ENCODE results near the gene JAKMIP1. TPM values are rescaled to one million over a fixed set of nuclear protein-coding genes. Genes with fewer than 3 reads are reported as not detected.
A peak's percentile ranks its signal among the peaks of the same experiment; 100 is the strongest.

JAKMIP1 gene
- polyA plus RNA-seq, 4 donors, result 0.08 to 0.17 TPM; not detected in 2

DNA sequence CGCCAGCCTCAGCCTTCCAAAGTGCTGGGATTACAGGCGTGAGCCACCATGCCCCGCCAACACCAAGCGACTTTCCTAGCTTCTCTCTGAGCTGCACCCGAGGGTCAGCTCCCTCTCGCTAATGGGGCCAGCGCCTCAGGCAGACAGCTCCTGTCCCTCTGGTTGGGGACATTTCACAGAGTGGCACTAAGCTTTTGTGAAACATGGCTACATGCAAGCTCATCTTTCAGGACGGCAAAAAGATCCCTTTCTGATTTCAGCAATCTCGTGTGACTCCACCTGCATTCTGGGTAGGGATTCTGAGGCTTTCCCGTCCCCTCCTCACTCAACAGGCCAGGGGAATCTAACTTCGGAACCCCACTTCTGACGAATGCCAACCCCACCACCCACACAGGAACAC, 151.1 kb downstream of the JAKMIP1 start:
- DNase-seq (ENCODE audit: low read depth in 4 of 4, low spot score in 3 of 4), result no peak

DNA sequence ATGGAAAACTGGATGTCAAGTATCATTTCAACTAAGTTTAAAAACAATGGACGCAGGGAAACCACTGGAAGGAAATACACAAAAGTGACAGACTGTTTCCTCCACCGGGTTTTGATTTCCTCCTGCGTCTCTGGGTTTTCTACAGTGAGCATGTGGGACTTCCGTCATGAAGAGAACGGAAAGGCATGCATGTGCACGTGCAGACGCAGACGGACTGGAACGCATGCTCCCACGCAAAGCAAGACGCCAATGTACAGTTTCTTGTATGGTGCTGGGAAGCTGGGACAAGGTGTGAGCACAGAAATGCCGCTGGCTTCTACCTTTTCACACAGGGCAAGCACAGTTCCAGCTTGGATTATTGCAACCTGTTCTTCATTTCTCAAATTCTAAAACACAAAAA, 151.8 kb downstream of the JAKMIP1 start:
- DNase-seq (ENCODE audit: low read depth in 4 of 4, low spot score in 3 of 4), result no peak

DNA sequence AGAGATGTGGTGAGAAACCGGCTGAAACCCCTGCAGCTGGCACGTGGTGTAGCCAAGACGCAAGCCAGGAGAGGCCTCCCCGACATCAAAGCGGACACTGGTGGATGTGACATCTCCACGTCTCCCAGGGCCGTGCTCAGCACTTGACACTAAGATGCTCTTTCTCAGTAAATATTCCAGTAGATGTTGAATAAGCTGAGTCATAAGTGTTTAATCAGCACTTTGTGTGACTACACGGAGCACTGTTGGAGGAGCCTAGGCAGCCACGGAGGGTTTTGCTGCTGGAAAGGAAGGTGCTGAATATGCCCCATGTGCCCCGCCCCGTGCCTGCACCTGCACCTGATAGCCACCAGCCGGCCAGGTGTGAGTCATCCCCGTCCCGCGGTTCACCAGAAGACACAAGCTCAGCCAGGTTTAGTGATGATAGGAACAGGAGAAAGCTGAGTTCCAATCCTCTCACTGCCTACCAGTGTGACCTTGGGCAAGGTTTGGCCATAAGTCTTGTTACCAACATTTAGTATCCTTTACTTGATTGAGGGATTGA, 153.1 kb downstream of the JAKMIP1 start:
- no peak for DNase-seq (ENCODE audit: low read depth in 4 of 4, low spot score in 3 of 4)

DNA sequence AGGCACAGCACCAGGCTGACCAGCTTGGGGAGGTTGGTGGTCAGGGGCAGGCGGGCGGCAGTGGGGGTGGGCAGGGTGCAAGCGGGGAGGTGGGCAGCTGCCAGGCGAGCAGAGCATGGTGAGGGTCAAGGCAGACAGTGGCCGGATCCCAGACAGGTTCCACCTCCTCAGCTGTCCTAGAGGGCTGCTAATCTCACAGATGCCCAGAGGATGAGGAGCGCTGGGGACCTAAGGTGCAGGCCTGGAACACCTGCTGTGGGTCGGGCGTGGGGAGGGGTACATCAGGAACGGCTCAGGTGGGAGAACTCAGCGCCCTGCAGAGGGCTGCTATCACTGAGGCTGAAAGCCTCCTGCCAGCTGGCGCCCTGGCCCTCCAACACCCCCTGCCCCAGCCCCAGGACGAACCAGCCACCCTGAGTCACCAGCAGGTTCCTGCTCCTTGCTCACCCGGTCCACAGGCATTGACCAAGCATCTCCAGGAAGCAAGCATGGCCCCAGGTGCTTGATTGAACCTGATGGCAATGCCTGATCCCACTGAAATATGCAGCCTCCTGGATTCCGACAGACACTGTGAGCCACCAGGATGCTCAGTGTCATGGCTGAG, 153.7 kb downstream of the JAKMIP1 start:
- no peak for DNase-seq (ENCODE audit: low read depth in 4 of 4, low spot score in 3 of 4)

DNA sequence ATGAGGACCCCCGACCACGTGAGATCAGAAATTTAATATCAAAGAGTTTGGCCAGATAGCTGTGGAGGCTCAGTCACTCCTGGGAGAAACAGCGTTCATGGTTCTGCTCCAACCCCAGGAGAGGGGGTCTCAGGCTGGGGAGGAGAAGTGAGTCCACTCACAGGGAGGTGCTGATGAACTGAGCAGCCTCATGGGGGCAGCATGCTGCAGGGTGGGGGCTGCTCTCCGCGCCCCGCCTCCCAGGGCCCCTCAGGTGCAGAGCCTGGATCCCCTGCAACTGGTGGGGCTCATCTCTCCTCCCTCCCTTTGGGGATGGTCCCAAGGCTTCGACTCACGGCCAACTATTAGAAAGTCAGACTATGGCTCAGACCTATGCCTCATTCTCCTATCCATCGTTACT, 155.5 kb downstream of the JAKMIP1 start:
- DNase-seq (ENCODE audit: low read depth in 4 of 4, low spot score in 3 of 4), result no peak

DNA sequence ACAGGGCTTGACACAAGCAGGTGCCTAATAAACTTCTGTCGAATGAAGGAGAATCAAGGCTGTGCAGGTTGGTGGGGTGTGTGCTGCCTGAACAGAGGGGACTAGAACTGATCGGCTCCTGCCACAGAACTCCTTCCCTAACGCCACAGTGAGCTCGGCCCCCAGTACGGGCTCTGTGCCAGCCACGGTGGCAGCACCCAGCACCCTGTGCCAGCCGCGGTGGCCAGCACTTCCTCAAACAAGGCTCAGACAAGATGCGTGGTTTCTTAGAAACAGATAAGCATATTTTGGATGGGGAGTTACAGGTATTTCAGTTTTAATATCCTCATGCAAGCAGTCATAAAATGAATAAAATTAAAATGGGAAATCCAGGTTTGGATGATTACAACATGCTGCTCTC, 156.1 kb downstream of the JAKMIP1 start:
- DNase-seq (ENCODE audit: low read depth in 4 of 4, low spot score in 3 of 4), result no peak

DNA sequence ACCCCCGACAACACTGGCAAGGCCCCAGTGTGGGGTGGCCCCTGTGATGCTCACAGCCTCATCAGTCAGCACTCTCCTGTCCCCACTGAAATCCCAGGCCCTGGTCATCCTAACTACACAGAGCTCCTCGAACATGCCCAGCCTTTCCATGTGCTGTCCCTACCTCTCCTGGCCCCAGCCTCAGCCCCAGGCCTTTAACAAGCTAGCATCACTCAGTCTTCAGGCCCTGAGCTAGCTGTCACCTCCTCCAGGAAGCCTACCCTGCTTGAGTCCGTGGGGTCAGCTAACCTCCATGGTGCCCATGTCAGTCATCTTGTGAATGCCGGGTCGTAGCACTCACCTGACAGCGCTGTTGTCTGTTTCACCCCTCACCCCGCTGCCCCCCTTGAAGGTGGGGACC, 156.5 kb downstream of the JAKMIP1 start:
- no peak for DNase-seq (ENCODE audit: low read depth in 4 of 4, low spot score in 3 of 4)

DNA sequence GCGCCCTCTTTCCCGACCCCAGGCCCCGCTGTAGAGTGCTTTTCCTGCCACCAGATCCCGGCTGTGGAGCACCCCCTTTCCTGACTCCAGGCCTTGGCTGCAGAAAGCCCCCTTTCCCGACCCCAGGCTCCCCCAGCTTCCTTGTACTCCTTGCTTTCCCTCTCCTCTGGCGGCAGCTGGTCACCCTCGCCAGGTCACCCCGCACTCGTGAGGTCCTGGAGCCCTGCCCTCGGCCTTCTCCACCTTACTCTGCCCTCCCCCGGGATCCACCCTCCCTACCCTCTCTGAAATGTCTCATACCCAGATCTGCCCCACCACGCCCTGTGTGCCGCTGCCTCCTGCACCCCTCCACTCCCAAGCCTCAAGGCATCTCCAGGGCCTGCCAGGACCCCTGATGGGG, 157.2 kb downstream of the JAKMIP1 start:
- no peak for DNase-seq (ENCODE audit: low read depth in 4 of 4, low spot score in 3 of 4)

DNA sequence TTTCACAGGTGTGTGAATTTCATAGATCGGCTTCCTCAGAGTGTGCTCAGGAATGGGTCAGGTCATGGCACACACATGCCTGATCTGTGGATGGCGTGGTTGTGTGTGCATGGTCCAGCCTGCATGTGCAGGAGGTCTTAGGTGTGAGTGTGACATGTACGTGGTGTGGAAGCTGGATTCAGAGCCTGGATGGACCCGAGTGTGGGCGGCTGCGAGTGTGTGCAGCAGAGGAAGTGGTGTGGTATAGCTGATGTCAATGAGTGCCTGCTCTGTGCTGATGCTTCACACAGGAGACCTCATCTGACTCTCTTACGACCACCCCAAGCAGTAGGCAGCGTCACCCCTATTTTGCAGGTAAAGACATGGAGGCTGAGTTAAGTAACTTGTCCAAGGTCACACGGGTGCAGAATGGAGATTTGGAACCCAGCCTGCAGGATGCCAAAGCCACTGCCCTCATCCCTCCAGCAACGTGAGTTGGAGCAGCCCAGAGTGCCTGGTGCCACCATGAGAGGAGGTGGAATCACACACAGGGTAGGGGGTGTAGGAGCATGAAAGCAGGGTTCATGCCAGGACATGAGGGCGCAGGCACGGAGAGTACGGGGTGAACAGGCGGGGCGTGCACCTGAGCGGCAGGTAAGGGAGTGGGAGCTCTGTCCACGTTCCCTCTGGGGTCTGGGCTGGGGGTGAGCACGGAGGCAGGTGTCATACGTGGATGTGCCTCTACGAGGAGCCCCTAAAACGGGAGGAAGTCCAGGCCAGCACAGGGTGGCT, 157.9 kb downstream of the JAKMIP1 start:
- DNase-seq (ENCODE audit: low read depth in 4 of 4, low spot score in 3 of 4), result no peak

DNA sequence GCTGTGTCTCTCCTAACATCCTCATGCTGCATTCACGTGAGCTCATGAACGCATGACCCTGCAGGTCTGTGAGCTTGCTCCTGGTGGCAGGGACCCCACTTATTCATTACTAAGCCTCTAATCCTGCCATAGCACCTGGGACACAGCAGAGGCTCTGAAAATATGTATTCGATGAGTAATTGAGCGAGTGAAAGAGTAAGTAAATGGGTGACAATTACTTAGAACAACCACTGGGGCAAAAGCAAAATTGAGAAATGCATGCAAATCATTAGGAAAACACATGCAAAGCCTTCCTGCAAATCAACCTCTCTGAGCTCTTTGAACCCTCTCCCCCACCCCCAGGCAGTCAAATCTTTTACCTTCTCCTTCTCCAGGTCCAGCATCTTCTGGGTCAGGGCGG, 158.5 kb downstream of the JAKMIP1 start:
- no peak for DNase-seq (ENCODE audit: low read depth in 4 of 4, low spot score in 3 of 4)

DNA sequence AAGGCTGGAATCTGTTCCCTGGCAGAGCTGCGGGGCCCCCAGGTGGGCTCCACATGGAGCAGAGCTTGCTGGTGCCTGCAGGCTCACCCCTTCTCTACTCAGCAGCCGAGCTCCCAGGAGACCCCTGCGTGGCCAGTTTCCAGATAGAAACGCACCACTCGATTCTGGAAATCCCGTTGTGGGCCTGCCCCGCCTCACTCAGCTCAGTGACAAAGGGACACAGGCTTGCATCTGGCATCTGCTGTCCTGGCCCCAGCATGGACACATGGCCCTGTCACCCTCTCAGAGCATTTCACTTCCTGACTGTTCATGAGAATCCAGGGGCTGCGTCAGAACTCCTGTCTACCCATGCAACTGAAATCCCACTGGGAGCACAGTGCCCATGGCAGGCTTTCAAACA, 161.6 kb downstream of the JAKMIP1 start:
- no peak for DNase-seq (ENCODE audit: low read depth in 4 of 4, low spot score in 3 of 4)

DNA sequence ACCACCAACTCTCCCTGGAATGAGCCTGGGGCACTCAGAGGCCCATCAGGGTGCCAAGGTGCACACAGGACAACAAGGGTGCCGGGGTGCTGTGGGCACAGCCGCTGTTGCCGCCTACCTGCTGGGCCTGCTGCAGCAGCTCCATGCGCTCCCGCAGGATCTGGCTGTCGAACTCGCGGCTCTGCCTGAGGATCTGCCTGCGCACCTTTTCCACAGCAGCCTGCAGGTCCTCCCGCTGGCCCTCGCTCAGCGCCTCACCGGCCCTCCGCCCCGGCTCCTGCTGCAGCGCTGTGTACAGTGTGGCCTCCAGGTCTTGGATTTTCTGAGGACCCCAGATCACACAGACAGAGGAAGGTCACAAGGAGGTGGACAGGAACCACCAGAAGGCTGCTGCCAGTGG, 164.6 kb downstream of the JAKMIP1 start:
- no peak for DNase-seq (ENCODE audit: low read depth in 4 of 4, low spot score in 3 of 4)

DNA sequence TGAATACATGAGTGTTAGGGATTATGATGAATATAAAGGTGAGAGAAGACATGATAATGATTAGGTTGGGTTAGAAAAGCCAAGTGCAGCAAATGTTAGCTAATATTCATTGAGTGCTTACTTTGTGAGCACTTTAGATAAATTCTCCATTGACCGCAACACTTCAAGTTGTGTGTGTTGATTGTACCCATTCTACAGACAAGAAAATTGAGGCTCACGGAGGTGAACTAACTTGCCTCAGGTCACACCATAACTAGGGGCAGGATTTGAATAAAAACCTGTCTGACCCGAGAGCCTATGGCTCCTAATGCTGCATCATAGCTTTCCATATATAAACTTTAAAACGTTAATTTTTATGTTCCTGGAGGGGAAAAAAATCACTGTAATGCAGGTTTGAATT, 167.0 kb downstream of the JAKMIP1 start:
- DNase-seq (ENCODE audit: low read depth in 4 of 4, low spot score in 3 of 4), result no peak

DNA sequence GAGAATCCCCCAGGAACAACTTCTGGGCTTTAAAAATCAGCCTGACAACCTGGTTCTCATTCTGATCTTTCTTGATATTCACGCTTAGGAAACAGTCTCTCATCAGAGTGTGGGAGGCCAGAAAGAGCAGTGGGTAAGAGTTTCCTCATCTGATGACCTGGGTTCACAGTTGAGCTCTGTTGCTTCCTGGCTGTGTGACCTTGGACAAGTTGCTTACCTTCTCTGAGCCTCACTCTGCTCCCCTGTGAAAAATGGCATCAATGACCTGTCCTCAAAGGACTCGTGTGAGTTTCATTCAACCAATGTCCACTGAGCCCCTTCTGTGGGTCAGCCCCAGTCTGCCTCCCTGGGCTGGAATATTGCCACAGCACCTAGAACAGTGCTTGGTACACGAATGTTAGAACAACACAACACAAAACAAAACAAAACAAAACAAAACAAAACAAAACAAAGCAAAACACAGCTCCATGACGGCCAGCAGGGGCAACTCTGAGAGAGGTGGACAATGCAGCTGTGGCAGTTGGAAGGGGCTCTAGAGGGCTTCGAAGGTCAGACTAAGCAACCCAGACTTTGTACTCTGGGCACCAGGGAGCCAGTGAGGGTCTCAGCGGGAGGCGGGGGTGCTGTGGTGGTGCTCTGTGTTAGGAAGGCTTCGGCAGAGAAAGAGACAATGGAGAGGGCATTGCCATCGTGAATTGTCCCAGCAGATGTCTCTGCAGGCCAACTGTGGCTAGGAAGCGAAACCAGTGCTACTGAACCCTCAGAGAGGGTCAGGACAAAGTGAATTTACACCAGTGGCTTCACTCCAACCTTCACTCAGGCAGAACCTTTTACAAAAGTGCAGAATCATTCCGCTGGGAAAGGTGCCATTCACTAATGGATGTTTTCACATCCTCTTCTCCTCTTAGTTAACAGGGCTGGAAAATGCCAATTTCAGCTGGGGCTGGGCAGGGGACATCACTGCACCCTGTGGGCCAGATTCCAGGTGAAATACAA, 167.8 kb downstream of the JAKMIP1 start:
- no peak for DNase-seq (ENCODE audit: low read depth in 4 of 4, low spot score in 3 of 4)

DNA sequence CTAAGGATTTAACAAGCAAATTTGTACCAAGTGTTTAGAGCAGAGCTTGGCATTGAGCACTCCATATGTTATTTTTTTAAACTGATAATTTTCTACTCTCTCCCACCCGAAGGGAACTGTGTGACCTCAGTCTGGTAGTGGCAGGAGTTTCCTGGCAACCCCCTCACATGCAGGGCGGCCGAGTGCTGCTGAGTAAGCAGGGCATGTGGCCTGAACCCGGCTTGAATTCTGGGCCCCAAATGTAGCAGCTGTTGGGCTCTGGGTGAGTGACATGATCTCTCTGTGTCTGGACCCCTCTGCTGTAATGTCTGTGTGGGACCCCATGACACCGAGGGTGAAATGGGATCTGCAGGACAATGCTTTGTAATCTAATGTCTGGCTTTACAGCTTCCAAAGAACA, 168.5 kb downstream of the JAKMIP1 start:
- no peak for DNase-seq (ENCODE audit: low read depth in 4 of 4, low spot score in 3 of 4)

DNA sequence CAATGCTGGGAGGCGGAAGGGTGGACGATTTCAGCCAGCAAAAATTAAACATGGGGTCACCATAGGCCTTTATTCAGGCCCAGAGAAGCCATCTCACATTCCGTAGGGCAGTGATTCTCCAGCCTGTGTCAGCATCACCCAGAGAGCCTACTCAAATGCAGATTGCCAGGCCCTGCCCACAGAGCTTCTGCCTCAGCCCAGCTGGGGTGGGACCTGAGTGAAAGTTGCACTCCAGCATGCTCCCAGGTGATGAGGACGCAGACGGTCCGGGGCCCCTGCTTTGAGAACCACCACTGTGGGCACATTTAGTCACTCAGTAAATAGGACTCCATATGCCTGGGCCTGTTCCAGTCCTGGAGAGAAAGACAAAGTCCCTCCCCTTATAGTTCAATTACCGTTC, 169.7 kb downstream of the JAKMIP1 start:
- no peak for DNase-seq (ENCODE audit: low read depth in 4 of 4, low spot score in 3 of 4)

DNA sequence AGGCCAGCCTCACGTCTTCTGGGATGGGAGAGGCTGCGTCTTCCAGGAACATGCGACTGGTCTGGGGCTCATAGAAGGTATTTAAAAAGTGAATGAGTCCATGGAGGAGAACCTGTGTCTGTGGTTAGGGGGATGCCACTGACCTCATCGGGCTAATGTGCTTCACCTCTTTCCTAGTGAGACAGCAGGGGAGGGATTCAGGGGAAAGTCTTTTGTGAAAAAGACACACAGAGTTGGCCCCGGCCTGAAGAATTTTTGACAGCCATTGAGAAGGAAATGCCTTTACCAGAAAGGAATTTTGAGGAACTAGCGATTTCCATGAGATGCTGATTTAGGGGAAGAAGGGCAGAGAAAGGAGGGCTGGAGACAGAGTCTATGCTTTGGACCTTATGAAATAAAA, 171.1 kb downstream of the JAKMIP1 start:
- DNase-seq (ENCODE audit: low read depth in 4 of 4, low spot score in 3 of 4), result no peak

DNA sequence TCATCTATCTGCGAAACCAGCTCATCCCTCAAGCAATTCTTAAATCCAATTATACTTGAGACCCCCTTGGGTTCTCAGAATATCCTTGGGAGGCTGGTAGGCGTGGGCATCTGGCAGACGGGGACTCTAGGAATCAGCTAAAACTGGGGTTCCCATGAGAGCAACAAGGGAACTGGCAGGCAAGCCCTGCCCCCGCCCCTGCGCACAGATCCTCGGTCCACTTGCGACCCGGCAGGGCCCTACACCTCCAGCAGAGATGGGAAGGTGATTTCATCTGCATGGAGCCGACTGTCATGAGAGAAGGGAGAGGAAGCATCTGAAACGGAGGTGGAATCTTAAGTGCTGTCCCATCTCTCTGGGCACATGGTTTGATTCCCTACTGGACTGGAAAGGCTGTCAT, 172.2 kb downstream of the JAKMIP1 start:
- DNase-seq (ENCODE audit: low read depth in 4 of 4, low spot score in 3 of 4), result no peak

DNA sequence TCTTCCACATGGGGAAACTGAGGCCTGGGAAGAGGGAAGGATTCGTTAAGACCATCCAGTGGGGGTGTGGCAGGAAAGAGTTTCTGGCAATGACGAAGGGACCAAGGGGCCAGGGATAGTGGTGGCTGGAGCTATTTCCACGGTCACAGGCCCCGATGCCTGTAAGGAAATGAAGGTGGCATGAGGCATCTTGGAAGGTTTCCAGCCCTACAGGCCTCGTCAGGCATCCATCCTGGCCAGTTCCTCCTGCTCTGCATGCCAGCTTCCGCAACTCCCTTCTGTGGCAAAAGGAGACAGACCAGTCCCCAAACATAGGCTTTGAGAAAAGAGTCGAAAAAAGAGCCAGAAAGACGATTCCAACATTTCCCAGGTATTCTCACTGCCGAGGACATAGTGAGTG, 173.0 kb downstream of the JAKMIP1 start:
- DNase-seq (ENCODE audit: low read depth in 4 of 4, low spot score in 3 of 4), result no peak

DNA sequence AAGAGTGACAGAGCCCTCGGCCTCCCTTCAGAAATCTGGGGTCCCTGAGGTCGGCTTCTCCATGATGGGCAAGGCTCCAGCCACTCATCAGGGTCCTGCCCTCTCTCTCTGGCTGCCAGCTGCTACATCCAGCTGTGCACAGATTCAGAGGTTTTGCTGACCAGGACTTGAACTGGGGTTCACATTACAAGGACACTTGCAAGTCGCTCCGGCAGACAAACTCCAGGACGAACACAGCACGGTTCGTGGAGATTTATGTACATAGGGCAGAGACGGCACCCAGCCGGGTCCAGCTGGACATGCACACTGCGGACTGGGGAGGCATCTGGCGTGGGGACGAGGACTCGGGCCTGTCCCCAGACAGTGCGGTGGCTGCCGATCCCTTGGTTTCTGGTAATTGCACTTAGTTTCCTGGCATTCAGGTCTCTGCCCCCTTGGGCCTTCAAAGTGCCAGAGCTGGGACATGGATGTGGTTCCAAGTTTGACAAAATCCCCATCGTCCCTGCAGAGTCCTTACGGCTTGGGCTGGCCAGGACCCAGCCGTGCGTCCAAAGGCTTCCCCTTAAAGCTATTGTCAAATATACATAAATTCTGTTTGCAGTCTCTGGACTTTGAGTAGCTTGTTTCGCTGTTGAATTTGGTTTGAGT, 175.9 kb downstream of the JAKMIP1 start:
- peak in 2 of 4 donors; percentile 29 to 38 for DNase-seq (ENCODE audit: low read depth in 4 of 4, low spot score in 3 of 4)

DNA sequence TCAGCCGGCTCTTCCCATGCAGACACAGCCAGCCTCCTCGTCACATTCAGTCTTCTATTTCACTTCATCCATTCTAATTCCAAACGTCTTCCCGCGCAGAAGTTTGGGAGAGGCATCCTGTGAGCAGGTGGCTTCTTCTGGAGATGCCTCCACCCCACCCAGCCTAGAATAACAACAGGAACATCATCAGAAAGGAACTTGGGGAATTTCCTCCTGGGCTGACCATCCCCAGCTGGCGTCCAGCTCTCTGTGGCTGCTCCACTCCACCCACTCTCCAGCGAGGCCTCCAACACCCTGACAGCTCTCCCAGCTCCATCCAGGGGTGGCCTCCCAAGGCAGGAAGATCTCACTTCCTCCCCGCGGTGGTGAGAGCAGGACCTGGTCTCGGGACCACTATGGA, 176.6 kb downstream of the JAKMIP1 start:
- no peak for DNase-seq (ENCODE audit: low read depth in 4 of 4, low spot score in 3 of 4)
